ENCODE measurements around the gene ENTPD8. TPM values are rescaled to one million over a fixed set of nuclear protein-coding genes. Genes with fewer than 3 reads are reported as not detected.
A peak's percentile ranks its signal among the peaks of the same experiment; 100 is the strongest.

ENTPD8 gene
- total RNA-seq, 2 experiments from 2014 or later = not detected

- Mint-ChIP-seq H3K36me3 (peaks cover 34% of the 10 kb centered on the region), H3K9me3 (peaks cover 5% of the 10 kb centered on the region), H3K4me3 (no peak overlapping the region), H3K27ac (no peak overlapping the region), H3K4me1 (peaks cover 20% of the 10 kb centered on the region), H3K27me3 (peaks cover 17% of the 10 kb centered on the region)
- peak; percentile 0 for DNase-seq
Observed at GRCh38 chr9:137448602-137448962, 7.4 kb upstream of the ENTPD8 start.

DNA sequence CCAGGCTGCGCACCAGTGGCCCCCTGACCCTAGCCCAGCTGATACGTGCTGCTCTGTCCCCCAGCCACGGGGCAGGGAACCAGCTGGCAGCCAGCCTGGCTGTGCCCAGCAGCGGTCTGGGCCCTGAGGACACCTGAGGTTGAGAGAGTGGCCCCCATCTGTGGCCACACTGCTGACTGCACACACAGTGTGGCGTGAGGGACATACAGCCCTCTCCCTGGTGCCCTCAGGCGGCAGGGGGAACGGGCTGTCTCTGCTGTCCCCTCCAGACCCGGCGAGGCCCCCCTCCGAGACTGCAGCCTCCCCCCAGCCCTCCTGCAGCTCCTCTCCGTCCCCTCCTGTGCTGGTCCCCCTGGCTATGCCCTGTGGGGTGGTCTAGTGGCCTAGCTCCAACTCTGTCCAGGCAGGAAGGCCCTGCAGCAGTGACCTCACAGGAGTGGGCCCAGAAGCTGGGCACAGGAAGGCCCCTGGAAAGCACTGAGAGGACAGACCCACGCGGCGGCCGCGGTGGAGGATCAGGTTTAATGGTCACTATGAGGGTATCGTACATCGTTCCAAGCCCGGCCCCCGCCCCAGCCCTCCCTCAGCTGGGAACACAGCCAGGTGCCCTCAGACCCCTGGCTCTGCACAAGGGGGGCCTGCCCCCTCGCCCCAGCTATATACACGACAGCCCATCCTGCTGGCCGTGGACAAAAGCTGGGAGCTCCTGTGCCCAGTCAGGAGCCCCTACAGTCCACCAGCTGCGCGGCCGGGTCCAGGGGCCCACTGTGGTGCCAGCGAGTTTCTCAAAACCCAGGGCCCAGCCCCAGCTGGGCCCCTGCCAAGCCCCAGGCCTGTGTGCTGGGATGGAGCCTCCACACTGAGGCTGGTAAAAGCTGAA, 6.8 kb upstream of the ENTPD8 start:
- Mint-ChIP-seq H3K27me3 (peaks cover 20% of the 10 kb centered on the region), H3K4me1 (peaks cover 20% of the 10 kb centered on the region), H3K4me3 (no peak overlapping the region), H3K36me3 (peaks cover 30% of the 10 kb centered on the region), H3K9me3 (peaks cover 5% of the 10 kb centered on the region), H3K27ac (no peak overlapping the region)
- no peak for DNase-seq

- Mint-ChIP-seq H3K4me1 (peaks cover 19% of the 10 kb centered on the region), H3K27me3 (peaks cover 30% of the 10 kb centered on the region), H3K4me3 (no peak overlapping the region), H3K27ac (no peak overlapping the region), H3K36me3 (peaks cover 20% of the 10 kb centered on the region), H3K9me3 (peaks cover 5% of the 10 kb centered on the region)
- no peak for DNase-seq
Observed at GRCh38 chr9:137446851-137447471, 5.8 kb upstream of the ENTPD8 start.

GRCh38 chr9:137445930-137446431, 4.8 kb upstream of the ENTPD8 start:
- Mint-ChIP-seq H3K27me3 (peaks cover 33% of the 10 kb centered on the region), H3K4me1 (peaks cover 20% of the 10 kb centered on the region), H3K36me3 (peaks cover 15% of the 10 kb centered on the region), H3K4me3 (no peak overlapping the region), H3K27ac (no peak overlapping the region), H3K9me3 (peaks cover 5% of the 10 kb centered on the region)
- no peak for DNase-seq

DNA sequence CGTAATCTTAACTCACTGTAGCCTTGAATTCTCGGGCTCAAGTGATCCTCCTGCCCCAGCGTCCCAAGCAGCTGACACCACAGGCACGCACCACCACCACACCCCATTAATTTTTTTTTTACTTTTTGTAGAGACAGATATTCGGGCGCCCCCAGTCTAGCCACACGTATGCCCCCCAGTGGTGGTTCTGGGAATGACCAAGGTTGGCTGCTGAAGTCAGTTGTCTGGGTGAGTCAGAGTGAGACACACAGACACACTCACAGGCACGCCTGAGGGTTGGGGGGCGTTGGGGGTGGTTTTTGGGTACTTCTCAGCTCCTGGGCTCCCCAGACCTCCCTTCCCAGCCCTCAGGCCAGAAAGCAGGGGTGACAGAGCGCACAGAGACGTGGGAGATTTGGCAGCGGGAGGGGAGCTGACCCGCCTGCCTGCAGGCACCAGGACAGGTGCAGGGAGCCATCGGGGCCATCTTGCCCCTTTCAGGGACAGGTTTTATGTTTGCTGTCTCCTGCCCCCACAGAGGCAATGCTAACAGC, 4.2 kb upstream of the ENTPD8 start:
- H3K27me3 Mint-ChIP-seq = peaks cover 33% of the 10 kb centered on the region
- no peak overlapping the region for H3K4me3 Mint-ChIP-seq
- no peak overlapping the region for H3K27ac Mint-ChIP-seq
- peaks cover 16% of the 10 kb centered on the region for H3K4me1 Mint-ChIP-seq
- H3K9me3 Mint-ChIP-seq = peaks cover 2% of the 10 kb centered on the region
- DNase-seq = peak; percentile 84
- peaks cover 10% of the 10 kb centered on the region for H3K36me3 Mint-ChIP-seq

DNA sequence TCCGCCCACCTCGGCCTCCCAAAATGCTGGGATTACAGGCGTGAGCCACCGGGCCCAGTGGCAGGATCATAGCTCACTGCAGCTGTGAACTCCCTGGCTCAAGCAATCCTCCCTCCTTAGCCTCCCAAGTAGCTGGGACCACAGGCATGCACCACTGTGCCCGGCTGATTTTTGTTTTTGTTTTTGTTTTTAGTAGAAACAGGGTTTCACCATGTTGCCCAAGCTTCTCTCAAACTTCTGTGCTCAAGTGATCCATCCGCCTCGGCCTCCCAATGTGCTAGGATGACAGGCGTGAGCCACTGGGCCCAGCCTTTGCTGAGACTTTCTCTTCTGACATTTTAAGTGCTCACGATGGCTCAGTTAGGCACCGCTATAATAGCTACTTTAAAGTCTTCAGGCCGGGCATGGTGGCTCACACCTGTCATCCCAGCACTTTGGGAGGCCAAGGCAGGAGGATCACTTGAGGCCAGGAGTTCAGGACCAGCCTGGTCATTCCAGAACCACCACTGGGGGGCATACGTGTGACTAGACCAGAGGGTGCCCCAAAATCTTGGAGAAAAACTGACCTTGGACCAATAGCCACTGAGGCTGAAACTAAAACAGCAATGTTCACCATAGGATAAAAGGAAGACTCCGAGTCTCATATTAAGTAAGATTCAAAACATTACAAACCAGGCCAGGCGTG, 3.1 kb upstream of the ENTPD8 start:
- Mint-ChIP-seq H3K4me3 (no peak overlapping the region), H3K9me3 (no peaks in the 10 kb centered on the region), H3K4me1 (peaks cover 13% of the 10 kb centered on the region), H3K27ac (no peak overlapping the region), H3K27me3 (peaks cover 37% of the 10 kb centered on the region), H3K36me3 (peaks cover 4% of the 10 kb centered on the region)
- DNase-seq = no peak

GRCh38 chr9:137441935-137442321, 771 bp upstream of the ENTPD8 start:
- H3K4me3 Mint-ChIP-seq = peak overlapping the region; percentile 38
- DNase-seq = no peak
- H3K27ac Mint-ChIP-seq = no peak overlapping the region
- peaks cover 12% of the 10 kb centered on the region for H3K4me1 Mint-ChIP-seq
- H3K9me3 Mint-ChIP-seq = no peaks in the 10 kb centered on the region
- H3K27me3 Mint-ChIP-seq = peaks cover 37% of the 10 kb centered on the region
- no peaks in the 10 kb centered on the region for H3K36me3 Mint-ChIP-seq

DNA sequence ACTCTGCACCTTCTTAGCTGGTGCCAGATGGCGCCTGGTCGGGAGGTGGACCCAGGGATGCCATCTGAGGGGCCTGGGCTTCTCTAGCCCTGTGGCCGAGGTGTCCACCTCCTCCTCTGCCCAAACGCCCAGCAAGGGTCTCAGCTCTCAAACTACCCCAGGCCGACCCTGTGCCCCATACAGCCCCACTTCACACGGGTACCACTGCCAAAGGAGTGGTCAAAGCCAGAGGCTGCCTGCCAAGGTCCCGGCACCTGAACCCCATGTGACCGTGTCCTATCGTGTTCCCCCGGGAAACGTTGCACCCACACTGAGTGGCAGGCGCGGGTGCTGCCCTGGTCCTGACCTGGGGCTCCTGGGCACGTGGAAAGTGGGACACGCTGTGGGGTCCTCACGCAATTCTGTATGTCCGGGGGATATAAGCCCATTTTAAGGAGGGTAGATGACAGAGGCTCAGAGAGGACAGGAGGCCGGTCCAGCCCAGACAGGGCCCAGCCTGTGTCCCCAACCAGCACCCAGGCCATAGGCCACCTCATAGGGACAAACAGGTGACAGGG, 1.9 kb downstream of the ENTPD8 start:
- H3K4me3 Mint-ChIP-seq = no peak overlapping the region
- H3K4me1 Mint-ChIP-seq = peaks cover 2% of the 10 kb centered on the region
- no peaks in the 10 kb centered on the region for H3K36me3 Mint-ChIP-seq
- H3K9me3 Mint-ChIP-seq = no peaks in the 10 kb centered on the region
- no peak for DNase-seq
- H3K27ac Mint-ChIP-seq = no peak overlapping the region
- H3K27me3 Mint-ChIP-seq = peaks cover 24% of the 10 kb centered on the region

GRCh38 chr9:137438591-137439157, 2.5 kb downstream of the ENTPD8 start:
- H3K36me3 Mint-ChIP-seq = no peaks in the 10 kb centered on the region
- H3K27ac Mint-ChIP-seq = no peak overlapping the region
- H3K27me3 Mint-ChIP-seq = peaks cover 21% of the 10 kb centered on the region
- peaks cover 2% of the 10 kb centered on the region for H3K4me1 Mint-ChIP-seq
- no peaks in the 10 kb centered on the region for H3K9me3 Mint-ChIP-seq
- DNase-seq = no peak
- H3K4me3 Mint-ChIP-seq = no peak overlapping the region

GRCh38 chr9:137437691-137438590, 3.2 kb downstream of the ENTPD8 start:
- H3K4me1 Mint-ChIP-seq = peaks cover 2% of the 10 kb centered on the region

DNA sequence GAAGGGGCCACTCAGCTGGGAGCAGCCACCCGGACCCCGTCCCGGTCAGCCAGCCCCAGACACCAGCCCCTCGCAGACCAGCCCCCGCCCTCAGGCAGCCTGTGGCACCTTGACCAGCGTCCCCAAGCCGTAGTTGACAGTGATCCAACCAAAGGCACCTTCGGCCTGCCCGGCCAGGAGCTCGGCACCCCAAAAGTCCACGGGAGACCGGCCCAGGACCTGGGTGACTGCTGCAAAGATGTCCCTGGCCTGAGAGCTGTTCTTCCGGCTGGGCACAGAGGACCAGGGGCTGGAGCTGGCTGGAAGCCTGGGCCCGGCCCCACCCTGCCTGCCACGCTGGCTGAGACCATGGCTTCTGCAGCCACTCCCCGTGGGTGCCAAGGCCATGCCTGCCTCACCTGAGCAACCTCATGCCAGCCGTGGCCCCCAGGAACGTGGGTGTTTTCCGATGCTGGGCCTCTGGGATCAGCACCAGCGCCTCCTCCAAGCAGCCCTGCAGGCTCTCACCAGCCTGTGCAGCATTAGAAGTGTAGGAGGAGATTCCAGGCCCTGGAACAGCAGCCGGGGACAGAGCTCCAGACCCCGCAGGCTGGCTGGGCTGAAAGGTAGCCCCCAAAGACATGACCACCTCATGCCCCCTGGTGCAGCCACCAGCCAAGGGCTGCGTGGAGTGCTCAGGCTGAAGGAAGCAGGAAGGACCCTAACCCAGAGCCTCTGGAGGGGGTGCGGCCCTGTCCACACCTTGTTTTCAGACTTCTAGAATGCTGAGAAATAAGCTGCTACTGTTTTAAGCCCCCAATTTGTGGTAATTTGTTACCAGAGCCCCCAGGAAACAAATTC, 4.2 kb downstream of the ENTPD8 start:
- Mint-ChIP-seq H3K9me3 (no peaks in the 10 kb centered on the region), H3K36me3 (no peaks in the 10 kb centered on the region), H3K4me3 (no peak overlapping the region), H3K27ac (no peak overlapping the region), H3K27me3 (peaks cover 7% of the 10 kb centered on the region), H3K4me1 (peaks cover 1% of the 10 kb centered on the region)
- no peak for DNase-seq

More at GRCh38 chr9:137437691-137438590, 3.2 kb downstream of the ENTPD8 start:
- Mint-ChIP-seq H3K36me3 (no peaks in the 10 kb centered on the region), H3K4me3 (no peak overlapping the region), H3K27me3 (peaks cover 17% of the 10 kb centered on the region), H3K9me3 (no peaks in the 10 kb centered on the region), H3K27ac (no peak overlapping the region)
- DNase-seq = no peak

GRCh38 chr9:137435980-137436760, 5.0 kb downstream of the ENTPD8 start:
- DNase-seq = no peak
- Mint-ChIP-seq H3K36me3 (no peaks in the 10 kb centered on the region), H3K4me1 (no peaks in the 10 kb centered on the region), H3K9me3 (no peaks in the 10 kb centered on the region), H3K27ac (no peak overlapping the region), H3K4me3 (no peak overlapping the region), H3K27me3 (peaks cover 4% of the 10 kb centered on the region)
